K562 (cell line): Measurements from ENCODE around the gene GPR32. TPM values are rescaled to one million over a fixed set of nuclear protein-coding genes. Genes with fewer than 3 reads are reported as not detected.
A peak's percentile ranks its signal among the peaks of the same experiment; 100 is the strongest.

Source experiments
- ARID1B ChIP-seq: fragments of 450-650 bp; IDR thresholded peaks from 2 replicates; pipeline ENCODE4 v1.6.1; 2016; ENCODE audit warnings: antibody characterized with exemption, mild to moderate bottlenecking, inconsistent platforms
- CBX5 ChIP-seq: IDR thresholded peaks from 2 replicates; pipeline ENCODE4 v1.6.1; 2014; ENCODE audit warnings: low read depth, borderline replicate concordance
- COPS2 ChIP-seq: fragments of 450-650 bp; conservative IDR thresholded peaks from 2 replicates; pipeline ENCODE4 v1.6.1; 2016; ENCODE audit warnings: mild to moderate bottlenecking, moderate library complexity
- CREM ChIP-seq: IDR thresholded peaks from 2 replicates; pipeline ENCODE4 v1.6.1; 2014; ENCODE audit warnings: antibody characterized with exemption, low read depth
- FOXJ2 ChIP-seq: fragments of 200-800 bp; sonication (Bioruptor generic); IDR thresholded peaks from 2 replicates; pipeline ENCODE4 v1.6.1; 2016; ENCODE audit warnings: missing genetic modification characterization, missing compliant biosample characterization
- GTF2E2 ChIP-seq: fragments of 200-800 bp; sonication (Bioruptor generic); IDR thresholded peaks from 2 replicates; pipeline ENCODE4 v1.6.1; 2016; ENCODE audit warnings: missing genetic modification characterization, missing compliant biosample characterization
- HCFC1 ChIP-seq: IDR thresholded peaks from 2 replicates; pipeline ENCODE4 v1.6.1; 2012; ENCODE audit warnings: low read depth, low read length, improper control_type of control experiment
- JUN ChIP-seq, 2 experiments: sonication (generic) in 1 of 2; formaldehyde crosslinking in 1 of 2; IDR thresholded peaks; 2 replicates each; pipeline versions ENCODE4 v1.6.1 to v1.8.0; 2012 to 2022; ENCODE audit warnings: borderline replicate concordance in 2 of 2, mild to moderate bottlenecking in 2 of 2, improper control_type of control experiment in 1 of 2, low read depth in 1 of 2, low read length in 1 of 2, missing genetic modification reagents in 1 of 2
- MYNN ChIP-seq, 2 experiments: sonication (generic); formaldehyde crosslinking in 1 of 2; IDR thresholded peaks; 2 replicates each; pipeline versions ENCODE4 v1.5.0 to v1.6.1; 2016 to 2020; ENCODE audit warnings: antibody characterized with exemption in 1 of 2, missing genetic modification reagents in 1 of 2
- NR2F6 ChIP-seq: fragments of 450-650 bp; formaldehyde crosslinking; IDR thresholded peaks from 2 replicates; pipeline ENCODE4 v1.4.0; 2020; ENCODE audit warnings: mild to moderate bottlenecking
- OTX1 ChIP-seq: fragments of 450-650 bp; formaldehyde crosslinking; IDR thresholded peaks from 2 replicates; pipeline ENCODE4 v1.4.0; 2022; ENCODE audit warnings: mild to moderate bottlenecking
- PCBP2 ChIP-seq: fragments of 200-400 bp; formaldehyde crosslinking; IDR thresholded peaks from 2 replicates; pipeline ENCODE4 v1.6.1; 2018; ENCODE audit warnings: low read length, low read depth, mild to moderate bottlenecking, moderate library complexity; ENCODE audit not compliant: poor library complexity, severe bottlenecking
- PHB2 ChIP-seq: fragments of 450-650 bp; IDR thresholded peaks from 2 replicates; pipeline ENCODE4 v1.6.1; 2017; ENCODE audit warnings: low read depth
- PPARD ChIP-seq: fragments of 250-450 bp; sonication (Bioruptor Pico); IDR thresholded peaks from 2 replicates; pipeline ENCODE4 v1.8.0; 2022; ENCODE audit warnings: inconsistent platforms, mild to moderate bottlenecking, moderate library complexity
- TCF7L2 ChIP-seq: fragments of 150-350 bp; IDR thresholded peaks from 2 replicates; pipeline ENCODE4 v1.6.1; 2016; ENCODE audit warnings: low read depth, mild to moderate bottlenecking, low read length, moderate library complexity
- ZNF232 ChIP-seq: sonication (generic); formaldehyde crosslinking; IDR thresholded peaks from 2 replicates; pipeline ENCODE4 v1.8.0; 2022; ENCODE audit warnings: mild to moderate bottlenecking, missing genetic modification reagents
- ZNF347 ChIP-seq: fragments of 450-650 bp; formaldehyde crosslinking; IDR thresholded peaks from 2 replicates; pipeline ENCODE4 v1.4.0; 2020; ENCODE audit warnings: low read depth, mild to moderate bottlenecking, moderate library complexity
- ZNF764 ChIP-seq: fragments of 250-450 bp; sonication (Bioruptor Pico); IDR thresholded peaks from 2 replicates; pipeline ENCODE4 v1.4.0; 2020; ENCODE audit warnings: low read depth, mild to moderate bottlenecking, moderate library complexity
- polyA plus RNA-seq, 8 experiments: library from polyadenylated mRNA; depleted of rRNA in 4 of 8; stranded (reverse) in 5 of 8; unstranded in 3 of 8; fragments of >200 nt; fragmentation: Nextera tagmentation in 2 of 8; fragmentation: Illumina TruSeq in 1 of 8; extraction: Ambion mirVana in 2 of 8; extraction: Trizol in 1 of 8; gene quantifications; 2 replicates each; pipeline versions ENCODE4 v1.2.1 to v1.2.3, GENCODE V29; 2011 to 2014; ENCODE audit warnings: inconsistent platforms in 1 of 8, missing spikeins in 1 of 8
- total RNA-seq, 7 experiments: library from RNA; depleted of rRNA in 6 of 7; stranded (reverse); fragments of >200 nt in 6 of 7; fragmentation: Illumina TruSeq in 2 of 7; extraction: Trizol in 2 of 7; gene quantifications; 2 replicates each; pipeline versions ENCODE4 v1.2.1 to v1.2.3, GENCODE V29; 2011 to 2021; ENCODE audit warnings: low replicate concordance in 1 of 7
- TF ChIP-seq, protein P1 (sequence below): sonication (generic); formaldehyde crosslinking; IDR thresholded peaks from 2 replicates; pipeline ENCODE4 v1.8.0; 2023; ENCODE audit warnings: missing genetic modification reagents, mild to moderate bottlenecking, borderline replicate concordance
- TF ChIP-seq, protein P2 (sequence below): fragments of 450-650 bp; IDR thresholded peaks from 2 replicates; pipeline ENCODE4 v1.6.1; 2016
- TF ChIP-seq, protein P3 (sequence below): fragments of 450-650 bp; formaldehyde crosslinking; IDR thresholded peaks from 2 replicates; pipeline ENCODE4 v1.4.0; 2020; ENCODE audit warnings: mild to moderate bottlenecking, moderate library complexity

The GPR32 gene
- total and polyA plus RNA-seq, 9 of the 15 experiments (the other 6 are each of a cell fraction or from before 2014, with no cell fraction given), result not detected

DNA sequence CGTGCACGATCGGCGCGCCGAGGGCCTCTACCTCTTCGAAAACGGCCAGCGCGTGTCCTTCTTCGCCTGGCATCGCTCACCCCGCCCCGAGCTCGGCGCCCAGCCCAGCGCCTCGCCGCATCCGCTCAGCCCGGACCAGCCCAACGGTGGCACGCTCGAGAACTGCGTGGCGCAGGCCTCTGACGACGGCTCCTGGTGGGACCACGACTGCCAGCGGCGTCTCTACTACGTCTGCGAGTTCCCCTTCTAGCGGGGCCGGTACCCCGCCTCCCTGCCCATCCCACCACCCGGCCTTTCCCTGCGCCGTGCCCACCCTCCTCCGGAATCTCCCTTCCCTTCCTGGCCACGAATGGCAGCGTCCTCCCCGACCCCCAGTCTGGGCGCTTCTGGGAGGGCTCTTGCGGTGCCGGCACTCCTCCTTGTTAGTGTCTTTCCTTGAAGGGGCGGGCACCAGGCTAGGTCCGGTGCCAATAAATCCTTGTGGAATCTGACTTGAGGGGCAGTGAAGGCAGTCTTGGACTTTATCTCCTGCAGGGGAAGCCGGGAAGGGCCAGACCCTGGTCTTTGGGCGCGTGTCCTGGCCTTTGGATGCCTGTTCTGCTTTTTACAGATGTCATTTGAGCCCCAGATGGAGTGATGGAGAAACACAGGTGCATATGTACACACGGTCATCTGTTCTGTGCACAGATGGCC, 44.9 kb upstream of the GPR32 start (continued):
- TF ChIP-seq ZNF232 (CRISPR knock-in tag) (no peak), TCF7L2 (no peak), ZNF764 (CRISPR knock-in tag) (no peak), CBX5 (no peak), JUN (IDR thresholded peaks at IDR 0.05; ENCODE audit: borderline replicate concordance, low read depth, low read length) (no peak), JUN (CRISPR knock-in tag; IDR thresholded peaks at IDR 0.05; ENCODE audit: borderline replicate concordance) (no peak), HCFC1 (peak; percentile 54), PHB2 (no peak), CREM (peak; percentile 91), PPARD (CRISPR knock-in tag) (no peak), ZNF347 (CRISPR knock-in tag) (no peak), FOXJ2 (peak; percentile 69; the same call in 1 of the 2 replicates), COPS2 (no peak), NR2F6 (CRISPR knock-in tag) (no peak), ARID1B (no peak), MYNN (IDR thresholded peaks at IDR 0.05) (no peak), MYNN (CRISPR knock-in tag; IDR thresholded peaks at IDR 0.05) (no peak), PCBP2 (no peak), GTF2E2 (tag) (peak; percentile 31; the same call in 1 of the 2 replicates), OTX1 (no peak)
- TF ChIP-seq, protein P1, sequence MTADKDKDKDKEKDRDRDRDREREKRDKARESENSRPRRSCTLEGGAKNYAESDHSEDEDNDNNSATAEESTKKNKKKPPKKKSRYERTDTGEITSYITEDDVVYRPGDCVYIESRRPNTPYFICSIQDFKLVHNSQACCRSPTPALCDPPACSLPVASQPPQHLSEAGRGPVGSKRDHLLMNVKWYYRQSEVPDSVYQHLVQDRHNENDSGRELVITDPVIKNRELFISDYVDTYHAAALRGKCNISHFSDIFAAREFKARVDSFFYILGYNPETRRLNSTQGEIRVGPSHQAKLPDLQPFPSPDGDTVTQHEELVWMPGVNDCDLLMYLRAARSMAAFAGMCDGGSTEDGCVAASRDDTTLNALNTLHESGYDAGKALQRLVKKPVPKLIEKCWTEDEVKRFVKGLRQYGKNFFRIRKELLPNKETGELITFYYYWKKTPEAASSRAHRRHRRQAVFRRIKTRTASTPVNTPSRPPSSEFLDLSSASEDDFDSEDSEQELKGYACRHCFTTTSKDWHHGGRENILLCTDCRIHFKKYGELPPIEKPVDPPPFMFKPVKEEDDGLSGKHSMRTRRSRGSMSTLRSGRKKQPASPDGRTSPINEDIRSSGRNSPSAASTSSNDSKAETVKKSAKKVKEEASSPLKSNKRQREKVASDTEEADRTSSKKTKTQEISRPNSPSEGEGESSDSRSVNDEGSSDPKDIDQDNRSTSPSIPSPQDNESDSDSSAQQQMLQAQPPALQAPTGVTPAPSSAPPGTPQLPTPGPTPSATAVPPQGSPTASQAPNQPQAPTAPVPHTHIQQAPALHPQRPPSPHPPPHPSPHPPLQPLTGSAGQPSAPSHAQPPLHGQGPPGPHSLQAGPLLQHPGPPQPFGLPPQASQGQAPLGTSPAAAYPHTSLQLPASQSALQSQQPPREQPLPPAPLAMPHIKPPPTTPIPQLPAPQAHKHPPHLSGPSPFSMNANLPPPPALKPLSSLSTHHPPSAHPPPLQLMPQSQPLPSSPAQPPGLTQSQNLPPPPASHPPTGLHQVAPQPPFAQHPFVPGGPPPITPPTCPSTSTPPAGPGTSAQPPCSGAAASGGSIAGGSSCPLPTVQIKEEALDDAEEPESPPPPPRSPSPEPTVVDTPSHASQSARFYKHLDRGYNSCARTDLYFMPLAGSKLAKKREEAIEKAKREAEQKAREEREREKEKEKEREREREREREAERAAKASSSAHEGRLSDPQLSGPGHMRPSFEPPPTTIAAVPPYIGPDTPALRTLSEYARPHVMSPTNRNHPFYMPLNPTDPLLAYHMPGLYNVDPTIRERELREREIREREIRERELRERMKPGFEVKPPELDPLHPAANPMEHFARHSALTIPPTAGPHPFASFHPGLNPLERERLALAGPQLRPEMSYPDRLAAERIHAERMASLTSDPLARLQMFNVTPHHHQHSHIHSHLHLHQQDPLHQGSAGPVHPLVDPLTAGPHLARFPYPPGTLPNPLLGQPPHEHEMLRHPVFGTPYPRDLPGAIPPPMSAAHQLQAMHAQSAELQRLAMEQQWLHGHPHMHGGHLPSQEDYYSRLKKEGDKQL, result no peak; the same call in 1 of the 2 replicates
- TF ChIP-seq, protein P2, sequence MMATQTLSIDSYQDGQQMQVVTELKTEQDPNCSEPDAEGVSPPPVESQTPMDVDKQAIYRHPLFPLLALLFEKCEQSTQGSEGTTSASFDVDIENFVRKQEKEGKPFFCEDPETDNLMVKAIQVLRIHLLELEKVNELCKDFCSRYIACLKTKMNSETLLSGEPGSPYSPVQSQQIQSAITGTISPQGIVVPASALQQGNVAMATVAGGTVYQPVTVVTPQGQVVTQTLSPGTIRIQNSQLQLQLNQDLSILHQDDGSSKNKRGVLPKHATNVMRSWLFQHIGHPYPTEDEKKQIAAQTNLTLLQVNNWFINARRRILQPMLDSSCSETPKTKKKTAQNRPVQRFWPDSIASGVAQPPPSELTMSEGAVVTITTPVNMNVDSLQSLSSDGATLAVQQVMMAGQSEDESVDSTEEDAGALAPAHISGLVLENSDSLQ, result 0 out of 2 replicates have a peak, but pooled peaks have one; percentile 5
- TF ChIP-seq, protein P3, sequence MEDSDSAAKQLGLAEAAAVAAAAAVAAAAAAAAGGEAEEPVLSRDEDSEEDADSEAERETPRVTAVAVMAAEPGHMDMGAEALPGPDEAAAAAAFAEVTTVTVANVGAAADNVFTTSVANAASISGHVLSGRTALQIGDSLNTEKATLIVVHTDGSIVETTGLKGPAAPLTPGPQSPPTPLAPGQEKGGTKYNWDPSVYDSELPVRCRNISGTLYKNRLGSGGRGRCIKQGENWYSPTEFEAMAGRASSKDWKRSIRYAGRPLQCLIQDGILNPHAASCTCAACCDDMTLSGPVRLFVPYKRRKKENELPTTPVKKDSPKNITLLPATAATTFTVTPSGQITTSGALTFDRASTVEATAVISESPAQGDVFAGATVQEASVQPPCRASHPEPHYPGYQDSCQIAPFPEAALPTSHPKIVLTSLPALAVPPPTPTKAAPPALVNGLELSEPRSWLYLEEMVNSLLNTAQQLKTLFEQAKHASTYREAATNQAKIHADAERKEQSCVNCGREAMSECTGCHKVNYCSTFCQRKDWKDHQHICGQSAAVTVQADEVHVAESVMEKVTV (CRISPR knock-in tag), result peak; percentile 40; the same call in 1 of the 2 replicates
